IMR-90 (cell line): ENCODE data around the gene COX11. TPM values are rescaled to one million over a fixed set of nuclear protein-coding genes. Genes with fewer than 3 reads are reported as not detected.

Experiments used
- ATAC-seq: fragments of 200-7000 bp; cut with Tn5 transposase; 2 replicates; pipeline ENCODE4 v1.9.1; 2020; ENCODE audit warnings: low read depth, mild to moderate bottlenecking, moderate library complexity
- Bru-seq: library from RNA; stranded (reverse); fragments of 400-500 nt; gene quantifications from one replicate; lab custom pipeline; 2021; lab: Mats Ljungman, UMichigan
- BruChase-seq, 2 experiments: library from RNA; stranded (reverse); fragments of 400-500 nt; gene quantifications; one replicate each; lab custom pipeline; 2021; lab: Mats Ljungman, UMichigan
- BruUV-seq: library from RNA; stranded (reverse); fragments of 400-500 nt; replicated peaks from 2 replicates; lab custom pipeline; 2021; lab: Mats Ljungman, UMichigan
- CTCF ChIA-PET: fragments of 300-600 bp; formaldehyde crosslinking; extraction: SDS; loops from one replicate; lab custom pipeline; 2021; ENCODE audit warnings: antibody characterized with exemption; lab: Yijun Ruan, JAX
- POLR2A ChIA-PET: fragments of 300-600 bp; sonication (Branson Sonifier 250); formaldehyde crosslinking; loops from one replicate; lab custom pipeline; 2022; ENCODE audit warnings: antibody characterized with exemption; ENCODE audit not compliant: unreplicated experiment; lab: Charles Lee
- DNase-seq: peaks from one replicate; pipeline ENCODE4 v3.0.0; 2013
- H2AFZ ChIP-seq: replicated peaks from 2 replicates; pipeline ENCODE3; 2013; ENCODE audit warnings: low read length, mild to moderate bottlenecking; ENCODE audit not compliant: poor library complexity
- H2AK5ac ChIP-seq: 2 replicates; pipeline ENCODE4 v1.6.1; 2013; ENCODE audit warnings: low read depth, low read length, inconsistent platforms
- H2AK9ac ChIP-seq: replicated peaks from 2 replicates; pipeline ENCODE3; 2013; ENCODE audit warnings: mild to moderate bottlenecking, low read depth, low read length, moderate library complexity; ENCODE audit not compliant: poor library complexity
- H2BK120ac ChIP-seq: 2 replicates; pipeline ENCODE4 v1.6.1; 2013; ENCODE audit warnings: low read depth, low read length, inconsistent platforms
- H2BK15ac ChIP-seq: 3 replicates; pipeline ENCODE4 v1.6.1; 2013; ENCODE audit warnings: low read depth, low read length, inconsistent platforms
- H2BK20ac ChIP-seq: 2 replicates; pipeline ENCODE4 v1.6.1; 2013; ENCODE audit warnings: low read depth, mild to moderate bottlenecking, inconsistent platforms, low read length, moderate library complexity
- H2BK5ac ChIP-seq: 2 replicates; pipeline ENCODE4 v1.6.1; 2013; ENCODE audit warnings: mild to moderate bottlenecking, low read depth, low read length, inconsistent platforms; ENCODE audit not compliant: poor library complexity, severe bottlenecking
- H3K14ac ChIP-seq: replicated peaks from 2 replicates; pipeline ENCODE4 v1.6.1; 2013; ENCODE audit warnings: low read depth, low read length, inconsistent platforms
- H3K18ac ChIP-seq: 2 replicates; pipeline ENCODE4 v1.6.1; 2013; ENCODE audit warnings: low read depth, low read length, control low read depth
- H3K23ac ChIP-seq: 2 replicates; pipeline ENCODE4 v1.6.1; 2013; ENCODE audit warnings: low read depth, low read length, inconsistent platforms
- H3K27ac ChIP-seq: 2 replicates; pipeline ENCODE4 v1.5.1; 2013; ENCODE audit warnings: mild to moderate bottlenecking, control low read depth, low read length; ENCODE audit not compliant: insufficient read depth
- H3K27me3 ChIP-seq: 2 replicates; pipeline ENCODE4 v1.6.1; 2013; ENCODE audit warnings: low read length; ENCODE audit not compliant: control insufficient read depth, insufficient read depth
- H3K36me3 ChIP-seq: 2 replicates; pipeline ENCODE4 v1.6.1; 2013; ENCODE audit warnings: low read length, mixed read lengths; ENCODE audit not compliant: control insufficient read depth, insufficient read depth
- H3K4ac ChIP-seq: 2 replicates; pipeline ENCODE4 v1.6.1; 2013; ENCODE audit warnings: low read depth, low read length, inconsistent platforms
- H3K4me1 ChIP-seq: 2 replicates; pipeline ENCODE4 v1.6.1; 2013; ENCODE audit warnings: low read length, mixed read lengths; ENCODE audit not compliant: control insufficient read depth, insufficient read depth
- H3K4me2 ChIP-seq: 2 replicates; pipeline ENCODE4 v1.6.1; 2013; ENCODE audit warnings: low read depth, mild to moderate bottlenecking, control low read depth, low read length, moderate library complexity
- H3K4me3 ChIP-seq: 2 replicates; pipeline ENCODE4 v1.5.1; 2013; ENCODE audit warnings: low read depth, mild to moderate bottlenecking, control low read depth, low read length, moderate library complexity; ENCODE audit not compliant: insufficient read depth
- H3K56ac ChIP-seq: 2 replicates; pipeline ENCODE4 v1.6.1; 2013; ENCODE audit warnings: low read length, inconsistent platforms; ENCODE audit not compliant: insufficient read depth; ENCODE audit errors: extremely low read depth
- H3K79me1 ChIP-seq, 2 experiments: 2 replicates each; pipeline ENCODE4 v1.6.1; 2013; ENCODE audit warnings: low read length in 2 of 2, inconsistent platforms in 1 of 2, low read depth in 1 of 2
- H3K9ac ChIP-seq: 2 replicates; pipeline ENCODE4 v1.6.1; 2013; ENCODE audit warnings: low read depth, low read length, control low read depth
- H3K9me1 ChIP-seq: 2 replicates; pipeline ENCODE4 v1.6.1; 2013; ENCODE audit warnings: low read length, inconsistent platforms; ENCODE audit not compliant: insufficient read depth
- H3K9me3 ChIP-seq: 2 replicates; pipeline ENCODE4 v1.6.1; 2013; ENCODE audit warnings: low read length; ENCODE audit not compliant: control insufficient read depth, insufficient read depth
- H4K20me1 ChIP-seq: 2 replicates; pipeline ENCODE4 v1.6.1; 2013; ENCODE audit warnings: low read length, inconsistent platforms; ENCODE audit not compliant: insufficient read depth
- H4K5ac ChIP-seq: 2 replicates; pipeline ENCODE4 v1.6.1; 2013; ENCODE audit warnings: mild to moderate bottlenecking, low read depth, low read length, control low read depth
- H4K8ac ChIP-seq, 2 experiments: 2 replicates each; pipeline ENCODE4 v1.6.1; 2013; ENCODE audit warnings: low read depth in 2 of 2, low read length in 2 of 2, control low read depth in 1 of 2, inconsistent platforms in 1 of 2
- H4K91ac ChIP-seq: 2 replicates; pipeline ENCODE4 v1.6.1; 2013; ENCODE audit warnings: low read depth, low read length, inconsistent platforms; ENCODE audit not compliant: insufficient read depth
- BHLHE40 ChIP-seq: fragments of 150-350 bp; IDR thresholded peaks from 2 replicates; pipeline ENCODE4 v1.6.1; 2016; ENCODE audit warnings: mild to moderate bottlenecking, low read depth, low read length
- MAFK ChIP-seq: IDR thresholded peaks from 2 replicates; pipeline ENCODE4 v1.6.1; 2012; ENCODE audit warnings: low read depth, low read length, improper control_type of control experiment
- MXI1 ChIP-seq: IDR thresholded peaks from 2 replicates; pipeline ENCODE4 v1.6.1; 2012; ENCODE audit warnings: low read depth, mild to moderate bottlenecking, low read length, moderate library complexity, borderline replicate concordance
- NFE2L2 ChIP-seq: fragments of 150-350 bp; IDR thresholded peaks from 2 replicates; pipeline ENCODE4 v1.6.1; 2016; ENCODE audit warnings: low read depth, mild to moderate bottlenecking, low read length
- POLR2A ChIP-seq: IDR thresholded peaks from 2 replicates; pipeline ENCODE4 v1.6.1; 2012; ENCODE audit warnings: mild to moderate bottlenecking, low read depth, low read length
- RAD21 ChIP-seq: IDR thresholded peaks from 2 replicates; pipeline ENCODE4 v1.6.1; 2012; ENCODE audit warnings: low read length, improper control_type of control experiment
- RCOR1 ChIP-seq: IDR thresholded peaks from 2 replicates; pipeline ENCODE4 v1.6.1; 2012; ENCODE audit warnings: mild to moderate bottlenecking, low read length, improper control_type of control experiment; ENCODE audit not compliant: insufficient replicate concordance
- WGBS, 2 experiments: methylation state at CpG; one replicate each; pipeline versions ENCODE4 v1.1.5 to v1.1.7; 2013; ENCODE audit warnings: missing lambda C conversion rate in 2 of 2; ENCODE audit not compliant: insufficient read length in 1 of 2; ENCODE audit errors: extremely low coverage in 2 of 2; 5-methylcytosine and 5-hydroxymethylcytosine counted together
- dilution Hi-C: fragments of 300-500 bp; cut with HindIII; formaldehyde crosslinking; loops from one replicate; pipeline ENCODE4 v1.14.3; 2018; ENCODE audit warnings: low sequenced_read_pairs; ENCODE audit not compliant: unreplicated experiment
- in situ Hi-C: fragments of 300-500 bp; cut with MboI; formaldehyde crosslinking; loops from 3 replicates; pipeline ENCODE4 v1.14.3; 2019; ENCODE audit warnings: low sequenced_read_pairs, inconsistent platforms, mixed read lengths
- intact Hi-C: fragments of 100-400 bp; cut with micrococcal nuclease; formaldehyde crosslinking; loops from 2 replicates; pipeline ENCODE4 v1.10.0; 2022
- long read RNA-seq: library from polyadenylated mRNA; unstranded; transcript quantifications from one replicate; pipeline ENCODE4 v2.0.0, GENCODE V29; 2021; ENCODE audit not compliant: unreplicated experiment
- polyA plus RNA-seq, 3 experiments: library from polyadenylated mRNA; depleted of rRNA; stranded (reverse); fragments of >200 nt; gene quantifications; 2 replicates each; pipeline ENCODE4 v1.2.3, GENCODE V29; 2012; ENCODE audit warnings: low replicate concordance in 1 of 3
- total RNA-seq: library from RNA; depleted of rRNA; stranded (reverse); fragments of >200 nt; gene quantifications from 2 replicates; pipeline ENCODE4 v1.2.3, GENCODE V29; 2012; rRNA removed
- TF ChIP-seq, protein P1 (sequence below): fragments of 150-350 bp; IDR thresholded peaks from 2 replicates; pipeline ENCODE4 v1.6.1; 2017; ENCODE audit warnings: mild to moderate bottlenecking, antibody characterized with exemption, low read length, low read depth

COX11 gene, protein sequence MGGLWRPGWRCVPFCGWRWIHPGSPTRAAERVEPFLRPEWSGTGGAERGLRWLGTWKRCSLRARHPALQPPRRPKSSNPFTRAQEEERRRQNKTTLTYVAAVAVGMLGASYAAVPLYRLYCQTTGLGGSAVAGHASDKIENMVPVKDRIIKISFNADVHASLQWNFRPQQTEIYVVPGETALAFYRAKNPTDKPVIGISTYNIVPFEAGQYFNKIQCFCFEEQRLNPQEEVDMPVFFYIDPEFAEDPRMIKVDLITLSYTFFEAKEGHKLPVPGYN
- total RNA-seq, result 29.4 and 43.6 TPM in 2 replicates
- 23.6 and 34.7 TPM in 2 replicates for polyA plus RNA-seq (2012; rRNA removed)
- 24.1 and 41.5 TPM in 2 replicates for polyA plus RNA-seq (2012; cell fraction: cytosol; rRNA removed)
- 27.2 and 39.7 TPM in 2 replicates for polyA plus RNA-seq (2012; cell fraction: nucleus; rRNA removed; ENCODE audit: low replicate concordance)
- percentile 61 among the genes with signal in this experiment for Bru-seq, nascent RNA
- percentile 78 among the genes with signal in this experiment for BruChase-seq, experiment 1, labeled RNA remaining after a 6-hour chase
- percentile 77 among the genes with signal in this experiment for BruChase-seq, experiment 2, labeled RNA remaining after a 2-hour chase
- long read RNA-seq, transcript COX11-201 (4 exons, 2,497 nt), result major isoform, 28 of 37 reads
- long read RNA-seq, partial matches to known transcripts, result 0 of 37 reads
- long read RNA-seq, other reads (novel, unspliced or antisense), result 3 of 37 reads

DNA sequence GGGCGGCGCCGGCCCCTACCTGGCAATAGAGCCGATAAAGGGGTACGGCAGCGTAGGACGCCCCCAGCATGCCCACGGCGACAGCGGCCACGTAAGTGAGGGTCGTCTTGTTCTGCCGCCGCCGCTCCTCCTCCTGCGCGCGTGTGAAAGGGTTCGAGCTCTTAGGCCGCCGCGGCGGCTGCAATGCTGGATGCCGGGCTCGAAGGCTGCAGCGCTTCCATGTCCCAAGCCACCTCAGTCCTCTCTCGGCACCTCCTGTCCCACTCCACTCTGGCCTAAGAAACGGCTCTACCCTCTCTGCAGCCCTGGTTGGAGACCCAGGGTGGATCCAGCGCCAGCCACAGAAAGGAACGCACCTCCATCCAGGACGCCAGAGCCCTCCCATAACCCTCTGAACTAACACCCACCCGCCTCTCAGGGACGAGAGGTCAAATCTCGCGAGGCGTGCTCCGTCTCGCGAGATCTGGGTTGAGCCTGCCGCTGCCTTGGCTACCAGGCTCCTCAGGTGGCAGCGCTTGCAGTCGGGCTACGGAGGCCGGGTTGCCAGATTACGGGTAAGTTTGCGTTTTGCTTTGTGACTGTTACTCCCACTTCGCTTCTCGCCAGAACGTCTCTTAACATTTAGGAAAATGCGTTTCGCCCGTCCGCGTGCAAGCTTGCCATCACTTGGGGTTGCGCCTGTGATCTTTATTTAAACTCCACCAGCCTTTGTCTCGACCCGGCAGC is at the start of gene COX11, which contains the start of gene STXBP4:
TSS of gene COX11 (minus strand) at position 393 of the 726 bp plus-strand sequence. CDS start at position 385, 8 bp downstream.
TSS of gene STXBP4 (plus strand) at position 504 of the 726 bp plus-strand sequence. CDS start 17,455 bp downstream, outside the sequence.
- Histone ChIP-seq H2AK5ac (no peak within 1 kb of the TSS), H3K23ac (peak within 1 kb of the TSS; percentile 99), H3K9me1 (no peaks in the 10 kb centered on the region; the same call in 1 of the 2 replicates), H3K14ac (peak within 1 kb of the TSS; percentile 84), H2BK20ac (peak within 1 kb of the TSS; percentile 38; the same call in 1 of the 2 replicates), H4K20me1 (no peaks in the 10 kb centered on the region), H3K4ac (peak within 1 kb of the TSS; percentile 90), H4K91ac (peak within 1 kb of the TSS; percentile 84), H2AFZ (peak within 1 kb of the TSS; percentile 97), H2BK5ac (peak within 1 kb of the TSS; percentile 77), H3K27me3 (no peaks in the 10 kb centered on the region), H3K9me3 (no peaks in the 10 kb centered on the region), H2BK120ac (peak within 1 kb of the TSS; percentile 75), H2AK9ac (peak within 1 kb of the TSS; percentile 59), H3K27ac (peak within 1 kb of the TSS; percentile 87), H3K4me3 (peak within 1 kb of the TSS; percentile 83), H2BK15ac (peak within 1 kb of the TSS; percentile 71; the same call in 1 of the 3 replicates), H4K5ac (peak within 1 kb of the TSS; percentile 82), H3K36me3 (no peaks in the 10 kb centered on the region), H3K79me1 (peaks cover 26 to 48% of the 10 kb centered on the region in 2 experiments), H3K9ac (peak within 1 kb of the TSS; percentile 96), H3K18ac (peak within 1 kb of the TSS; percentile 75), H3K56ac (peak within 1 kb of the TSS; percentile 84), H4K8ac (peak within 1 kb of the TSS; percentile 69 to 95), H3K4me2 (peak within 1 kb of the TSS; percentile 98), H3K4me1 (no peaks in the 10 kb centered on the region)
- BruUV-seq, result no TSS peak
- in situ Hi-C loops (no loop called here), intact Hi-C loops (loop anchor here (1.0 kb wide), 1 partner anchor 20 kb away; no protein-coding TSS in a partner anchor), dilution Hi-C loops (no loop called here)
- ChIA-PET CTCF (no interaction called here), POLR2A (no interaction called here)
- DNase-seq, result peak; percentile 97
- WGBS, 2 experiments, result 0% methylated on average over 23 of the region's 57 CpGs; no CpG with 5 or more reads in 1 of the 2 experiments
- TF ChIP-seq, protein P1, sequence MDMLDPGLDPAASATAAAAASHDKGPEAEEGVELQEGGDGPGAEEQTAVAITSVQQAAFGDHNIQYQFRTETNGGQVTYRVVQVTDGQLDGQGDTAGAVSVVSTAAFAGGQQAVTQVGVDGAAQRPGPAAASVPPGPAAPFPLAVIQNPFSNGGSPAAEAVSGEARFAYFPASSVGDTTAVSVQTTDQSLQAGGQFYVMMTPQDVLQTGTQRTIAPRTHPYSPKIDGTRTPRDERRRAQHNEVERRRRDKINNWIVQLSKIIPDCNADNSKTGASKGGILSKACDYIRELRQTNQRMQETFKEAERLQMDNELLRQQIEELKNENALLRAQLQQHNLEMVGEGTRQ, result 0 out of 2 replicates have a peak, but pooled peaks have one; percentile 25
- TF ChIP-seq RAD21, result no peak
- TF ChIP-seq POLR2A, result 0 out of 2 replicates have a peak, but pooled peaks have one; percentile 32
- TF ChIP-seq MXI1, result peak; percentile 61; the same call in 1 of the 2 replicates
- TF ChIP-seq MAFK, result no peak
- no peak for TF ChIP-seq NFE2L2
- no peak for TF ChIP-seq RCOR1
- TF ChIP-seq BHLHE40, result no peak
- peak; percentile 97 for ATAC-seq
